ENCODE measurements around the gene ZDHHC3. TPM values are rescaled to one million over a fixed set of nuclear protein-coding genes. Genes with fewer than 3 reads are reported as not detected.

Gene ZDHHC3
- total RNA-seq, 1 experiment from 2014 or later: 58.0 TPM

DNA sequence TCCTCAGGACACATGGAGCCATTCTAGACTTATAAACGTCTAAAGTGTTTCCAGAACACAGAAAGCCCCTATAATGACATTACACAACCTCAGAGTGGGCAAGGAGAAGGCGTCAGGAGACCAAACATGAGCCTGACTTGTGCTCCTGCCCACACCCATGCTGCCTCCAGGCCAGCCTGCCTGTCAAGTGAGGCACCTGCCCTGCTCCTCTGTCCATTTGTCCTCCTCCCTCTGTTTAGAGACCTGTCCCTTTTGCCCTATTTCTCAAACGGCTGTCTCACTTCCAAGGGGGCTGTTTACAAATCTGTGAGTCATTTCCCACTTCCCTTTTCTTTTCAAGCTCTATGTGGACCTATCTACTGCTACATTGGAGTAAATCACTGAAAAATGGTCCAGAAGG lies 21.0 kb downstream of the ZDHHC3 start (continued):
- TF ChIP-seq, protein P1, sequence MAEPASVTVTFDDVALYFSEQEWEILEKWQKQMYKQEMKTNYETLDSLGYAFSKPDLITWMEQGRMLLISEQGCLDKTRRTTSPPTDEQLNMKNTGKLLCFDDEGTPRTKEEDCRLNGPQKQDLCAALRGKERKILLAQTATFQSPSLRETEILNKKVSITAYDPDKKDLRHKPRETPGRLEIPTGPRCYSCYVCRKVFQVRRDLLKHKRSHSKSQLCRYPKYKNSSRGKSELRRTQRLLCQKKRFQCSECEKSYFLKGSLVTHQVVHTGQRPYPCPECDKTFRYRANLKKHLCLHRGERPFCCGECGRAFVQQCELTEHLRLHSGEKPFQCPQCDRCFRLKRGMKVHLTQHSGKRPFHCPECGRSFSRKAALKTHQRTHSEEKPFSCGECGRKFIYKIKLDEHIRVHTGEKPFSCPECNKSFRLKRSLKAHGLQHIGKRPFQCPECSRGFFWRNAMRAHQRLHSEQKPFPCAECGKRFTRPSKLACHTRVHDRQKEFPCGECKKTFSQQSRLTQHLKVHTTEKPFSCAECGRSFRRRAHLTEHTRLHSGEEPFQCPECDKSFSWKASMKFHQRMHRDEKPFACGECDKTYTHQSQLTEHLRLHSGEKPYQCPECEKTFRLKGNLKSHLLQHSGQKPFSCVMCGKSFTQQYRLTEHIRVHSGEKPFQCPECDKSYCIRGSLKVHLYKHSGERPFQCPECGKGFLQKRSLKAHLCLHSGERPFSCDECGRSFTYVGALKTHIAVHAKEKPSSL (CRISPR knock-in tag; conservative IDR thresholded peaks at IDR 0.05): no peak
- TF ChIP-seq, protein P2, sequence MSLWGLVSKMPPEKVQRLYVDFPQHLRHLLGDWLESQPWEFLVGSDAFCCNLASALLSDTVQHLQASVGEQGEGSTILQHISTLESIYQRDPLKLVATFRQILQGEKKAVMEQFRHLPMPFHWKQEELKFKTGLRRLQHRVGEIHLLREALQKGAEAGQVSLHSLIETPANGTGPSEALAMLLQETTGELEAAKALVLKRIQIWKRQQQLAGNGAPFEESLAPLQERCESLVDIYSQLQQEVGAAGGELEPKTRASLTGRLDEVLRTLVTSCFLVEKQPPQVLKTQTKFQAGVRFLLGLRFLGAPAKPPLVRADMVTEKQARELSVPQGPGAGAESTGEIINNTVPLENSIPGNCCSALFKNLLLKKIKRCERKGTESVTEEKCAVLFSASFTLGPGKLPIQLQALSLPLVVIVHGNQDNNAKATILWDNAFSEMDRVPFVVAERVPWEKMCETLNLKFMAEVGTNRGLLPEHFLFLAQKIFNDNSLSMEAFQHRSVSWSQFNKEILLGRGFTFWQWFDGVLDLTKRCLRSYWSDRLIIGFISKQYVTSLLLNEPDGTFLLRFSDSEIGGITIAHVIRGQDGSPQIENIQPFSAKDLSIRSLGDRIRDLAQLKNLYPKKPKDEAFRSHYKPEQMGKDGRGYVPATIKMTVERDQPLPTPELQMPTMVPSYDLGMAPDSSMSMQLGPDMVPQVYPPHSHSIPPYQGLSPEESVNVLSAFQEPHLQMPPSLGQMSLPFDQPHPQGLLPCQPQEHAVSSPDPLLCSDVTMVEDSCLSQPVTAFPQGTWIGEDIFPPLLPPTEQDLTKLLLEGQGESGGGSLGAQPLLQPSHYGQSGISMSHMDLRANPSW (CRISPR knock-in tag; conservative IDR thresholded peaks at IDR 0.05; ENCODE audit: low read depth): no peak
- TF ChIP-seq JAZF1 (CRISPR knock-in tag; IDR thresholded peaks at IDR 0.05): no peak
- TF ChIP-seq NR2C2 (CRISPR knock-in tag; IDR thresholded peaks at IDR 0.05): no peak
- TF ChIP-seq, protein P3, sequence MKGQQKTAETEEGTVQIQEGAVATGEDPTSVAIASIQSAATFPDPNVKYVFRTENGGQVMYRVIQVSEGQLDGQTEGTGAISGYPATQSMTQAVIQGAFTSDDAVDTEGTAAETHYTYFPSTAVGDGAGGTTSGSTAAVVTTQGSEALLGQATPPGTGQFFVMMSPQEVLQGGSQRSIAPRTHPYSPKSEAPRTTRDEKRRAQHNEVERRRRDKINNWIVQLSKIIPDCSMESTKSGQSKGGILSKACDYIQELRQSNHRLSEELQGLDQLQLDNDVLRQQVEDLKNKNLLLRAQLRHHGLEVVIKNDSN (CRISPR knock-in tag; IDR thresholded peaks at IDR 0.05): no peak
- TF ChIP-seq OVOL2 (CRISPR knock-in tag; IDR thresholded peaks at IDR 0.05; ENCODE audit: borderline replicate concordance): no peak
- TF ChIP-seq, protein P4, sequence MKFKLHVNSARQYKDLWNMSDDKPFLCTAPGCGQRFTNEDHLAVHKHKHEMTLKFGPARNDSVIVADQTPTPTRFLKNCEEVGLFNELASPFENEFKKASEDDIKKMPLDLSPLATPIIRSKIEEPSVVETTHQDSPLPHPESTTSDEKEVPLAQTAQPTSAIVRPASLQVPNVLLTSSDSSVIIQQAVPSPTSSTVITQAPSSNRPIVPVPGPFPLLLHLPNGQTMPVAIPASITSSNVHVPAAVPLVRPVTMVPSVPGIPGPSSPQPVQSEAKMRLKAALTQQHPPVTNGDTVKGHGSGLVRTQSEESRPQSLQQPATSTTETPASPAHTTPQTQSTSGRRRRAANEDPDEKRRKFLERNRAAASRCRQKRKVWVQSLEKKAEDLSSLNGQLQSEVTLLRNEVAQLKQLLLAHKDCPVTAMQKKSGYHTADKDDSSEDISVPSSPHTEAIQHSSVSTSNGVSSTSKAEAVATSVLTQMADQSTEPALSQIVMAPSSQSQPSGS (CRISPR knock-in tag; IDR thresholded peaks at IDR 0.05; ENCODE audit: borderline replicate concordance, low read depth): no peak
- no peak for TF ChIP-seq ZNF512 (CRISPR knock-in tag; IDR thresholded peaks at IDR 0.05; ENCODE audit: borderline replicate concordance)
- TF ChIP-seq KAT7 (CRISPR knock-in tag; IDR thresholded peaks at IDR 0.05; ENCODE audit: borderline replicate concordance): no peak

GRCh38 chr3:44954304-44954703 lies 21.7 kb downstream of the ZDHHC3 start:
- ChIA-PET CTCF (no interaction called here), POLR2A (no interaction called here)
- no peak overlapping the region for H3K4me3 Mint-ChIP-seq
- H3K27me3 Mint-ChIP-seq (ENCODE audit: low read depth): no peaks in the 10 kb centered on the region
- no peak overlapping the region for H3K27ac Mint-ChIP-seq
- no peaks in the 10 kb centered on the region for H3K9me3 Mint-ChIP-seq
- no peak for DNase-seq (ENCODE audit: low spot score)
- H3K36me3 Mint-ChIP-seq: peaks cover 3% of the 10 kb centered on the region; the same call in 1 of the 2 replicates
- ATAC-seq: no peak
- H3K4me1 Mint-ChIP-seq: peaks cover 21% of the 10 kb centered on the region
- TF ChIP-seq ZBTB21 (CRISPR knock-in tag; IDR thresholded peaks at IDR 0.05; ENCODE audit: borderline replicate concordance) (no peak), FOXP4 (CRISPR knock-in tag; IDR thresholded peaks at IDR 0.05) (no peak), ZNF263 (CRISPR knock-in tag; IDR thresholded peaks at IDR 0.05; ENCODE audit: low read depth) (no peak), ZNF317 (CRISPR knock-in tag; IDR thresholded peaks at IDR 0.05; ENCODE audit: borderline replicate concordance, low read depth) (no peak), ATF1 (CRISPR knock-in tag; IDR thresholded peaks at IDR 0.05) (no peak), ZNF281 (CRISPR knock-in tag; IDR thresholded peaks at IDR 0.05) (no peak)
- TF ChIP-seq, protein P5, sequence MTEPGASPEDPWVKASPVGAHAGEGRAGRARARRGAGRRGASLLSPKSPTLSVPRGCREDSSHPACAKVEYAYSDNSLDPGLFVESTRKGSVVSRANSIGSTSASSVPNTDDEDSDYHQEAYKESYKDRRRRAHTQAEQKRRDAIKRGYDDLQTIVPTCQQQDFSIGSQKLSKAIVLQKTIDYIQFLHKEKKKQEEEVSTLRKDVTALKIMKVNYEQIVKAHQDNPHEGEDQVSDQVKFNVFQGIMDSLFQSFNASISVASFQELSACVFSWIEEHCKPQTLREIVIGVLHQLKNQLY (CRISPR knock-in tag; IDR thresholded peaks at IDR 0.05): no peak
- TF ChIP-seq, protein P1 (CRISPR knock-in tag; conservative IDR thresholded peaks at IDR 0.05): no peak
